ENCODE results near the gene FBXO31.

Gene FBXO31

DNA sequence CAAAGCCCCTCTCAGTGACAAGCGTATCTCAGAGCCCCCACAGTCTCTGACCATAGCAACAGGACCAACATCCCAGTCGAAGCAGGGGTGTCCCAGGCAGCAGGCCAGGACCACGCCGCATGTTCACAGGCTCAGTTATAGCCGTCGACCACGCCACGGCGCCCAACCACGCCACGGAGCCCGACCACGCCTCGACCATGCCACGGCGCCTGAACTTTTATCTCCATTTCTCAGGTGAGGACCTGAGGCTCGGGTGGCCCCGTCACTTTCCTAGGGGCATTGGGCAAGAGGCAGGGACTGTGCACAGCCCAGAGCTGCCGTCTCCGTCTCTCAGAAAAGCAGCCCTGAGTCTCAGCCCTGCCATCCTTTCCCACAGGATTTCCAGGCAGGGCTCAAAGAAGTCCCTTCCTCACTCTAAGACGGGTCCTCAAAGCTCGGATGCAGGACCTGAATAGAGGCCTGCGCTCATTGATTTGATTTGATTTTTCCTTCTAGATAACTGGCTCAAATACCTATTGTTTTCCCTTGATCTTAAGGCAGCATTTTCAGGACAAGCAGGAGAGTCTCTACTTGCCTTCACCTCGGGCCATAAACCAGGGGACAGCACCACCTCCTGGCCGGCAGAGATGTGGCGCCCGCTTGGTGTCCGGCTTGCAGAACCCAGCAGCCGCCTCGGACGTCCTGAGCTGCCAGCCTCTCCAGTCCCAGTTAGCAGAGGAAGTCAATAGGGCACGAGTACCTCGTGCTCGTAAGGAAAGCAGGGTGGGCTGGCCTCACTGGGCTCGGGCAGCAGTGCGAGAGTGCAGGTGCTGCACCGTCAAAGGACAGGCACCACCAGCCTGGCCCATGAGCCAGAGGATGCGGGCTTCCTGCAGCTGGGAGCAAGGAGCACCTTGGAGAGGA is 105.1 kb downstream of the FBXO31 start:
- DNase-seq (ENCODE audit: low read depth), result peak; percentile 6

Measured in stimulated activated CD4-positive, alpha-beta T cell treated with anti-CD3 and anti-CD28 coated beads, Interleukin-2, amount 100 ng/mL, for 4 hours (primary cell).